Thoracic aorta (tissue), 2 donors: ENCODE results near the gene DGKI. TPM values are rescaled to one million over a fixed set of nuclear protein-coding genes. Genes with fewer than 3 reads are reported as not detected.
A peak's percentile ranks its signal among the peaks of the same experiment; 100 is the strongest.

Source experiments
- ATAC-seq: fragments of 150-250 bp; one replicate; pipeline ENCODE4 v1.8.0; 2017; ENCODE audit warnings: low read depth; ENCODE audit not compliant: insufficient number of reproducible peaks, low FRiP score
- DNase-seq: peaks from one replicate; pipeline ENCODE4 v3.0.0-alpha.2; 2020; ENCODE audit warnings: low spot score
- H3K27ac ChIP-seq, 2 donors: fragments of 200-600 bp; sonication (generic); 1 replicate in 1 of 2; 2 replicates in 1 of 2; pipeline ENCODE4 v1.5.1; 2016; ENCODE audit warnings: mild to moderate bottlenecking in 2 of 2, moderate library complexity in 2 of 2
- H3K27me3 ChIP-seq: fragments of 200-600 bp; sonication (generic); replicated peaks from 2 replicates; pipeline ENCODE4 v1.6.0; 2016; ENCODE audit warnings: mild to moderate bottlenecking; ENCODE audit not compliant: insufficient read depth
- H3K36me3 ChIP-seq: fragments of 200-600 bp; sonication (generic); one replicate; pipeline ENCODE4 v1.5.1; 2016
- H3K4me1 ChIP-seq, 2 donors: fragments of 200-600 bp; sonication (generic); 1 replicate in 1 of 2; 2 replicates in 1 of 2; pipeline versions ENCODE4 v1.5.1 to v1.6.0; 2016; ENCODE audit warnings: low read depth in 2 of 2, mild to moderate bottlenecking in 1 of 2; ENCODE audit not compliant: control insufficient read depth in 1 of 2
- H3K4me3 ChIP-seq: fragments of 200-600 bp; sonication (generic); 2 replicates; pipeline ENCODE4 v1.5.1; 2016; ENCODE audit warnings: mild to moderate bottlenecking
- H3K9me3 ChIP-seq: fragments of 200-600 bp; sonication (generic); 2 replicates; pipeline ENCODE4 v1.5.1; 2016
- total RNA-seq, 2 donors: library from RNA; depleted of rRNA; stranded (reverse); fragments of >200 nt; gene quantifications; one replicate each; pipeline versions ENCODE4 v1.1.0 to v1.2.3, GENCODE V29; 2016
- TF ChIP-seq, protein P1 (sequence below): fragments of 200-600 bp; sonication (generic); IDR thresholded peaks from one replicate; pipeline ENCODE4 v1.5.1; 2019; ENCODE audit warnings: antibody characterized with exemption

Gene DGKI
- total RNA-seq, 2 donors from 2014 or later: 10.3 to 22.3 TPM

DNA sequence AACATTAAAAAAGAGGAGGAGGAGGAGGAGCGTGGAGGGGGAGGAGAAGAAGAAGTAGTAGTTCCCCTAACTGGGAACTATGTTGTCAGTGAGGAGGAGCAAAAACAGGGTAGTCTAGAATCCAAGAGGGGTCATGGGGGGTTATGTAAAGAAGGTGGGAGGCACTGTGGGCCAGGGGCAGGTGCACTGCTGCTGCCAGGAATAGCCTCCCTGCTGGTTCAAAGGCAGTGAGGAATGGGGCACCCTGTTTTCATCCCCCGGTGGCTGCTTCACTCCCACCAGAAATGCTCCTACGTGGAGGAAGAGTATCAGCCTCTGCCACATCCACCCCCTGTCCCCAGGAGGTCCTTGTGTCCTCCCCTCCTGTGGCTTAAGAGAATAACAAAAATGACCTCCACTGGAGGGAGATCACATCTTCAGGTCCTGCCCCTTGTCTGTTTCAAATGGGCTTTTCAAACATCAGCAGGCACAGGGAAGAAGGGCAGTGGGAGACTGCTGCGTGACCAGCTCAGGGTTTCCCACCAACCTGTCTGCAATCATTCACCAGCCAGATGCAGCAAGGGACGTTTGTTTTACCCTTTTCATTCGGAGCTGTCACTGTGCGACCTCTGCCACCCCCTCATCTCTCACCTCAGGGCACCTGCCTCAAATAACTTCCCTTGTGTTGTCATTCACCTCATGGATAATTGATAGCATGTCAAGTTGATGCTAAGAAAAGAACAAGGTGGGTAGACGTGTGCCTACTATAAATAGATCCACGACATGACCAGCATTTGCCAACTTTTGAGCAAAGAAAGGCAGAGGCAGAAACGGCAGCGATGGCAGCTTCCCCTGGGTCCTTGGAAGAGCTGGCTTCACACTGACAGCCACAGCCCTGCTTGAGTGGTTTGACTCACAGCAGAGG lies 92.6 kb downstream of the DGKI start:
- peaks cover 5 to 16% of the 10 kb centered on the region in 2 donors for H3K4me1 ChIP-seq
- no peak for DNase-seq
- peak; percentile 37 for ATAC-seq
- H3K36me3 ChIP-seq: no peaks in the 10 kb centered on the region
- H3K27ac ChIP-seq: peak overlapping the region in 1 of 2 donors; percentile 33
- H3K27me3 ChIP-seq: no peaks in the 10 kb centered on the region
- no peaks in the 10 kb centered on the region for H3K9me3 ChIP-seq
- TF ChIP-seq, protein P1, sequence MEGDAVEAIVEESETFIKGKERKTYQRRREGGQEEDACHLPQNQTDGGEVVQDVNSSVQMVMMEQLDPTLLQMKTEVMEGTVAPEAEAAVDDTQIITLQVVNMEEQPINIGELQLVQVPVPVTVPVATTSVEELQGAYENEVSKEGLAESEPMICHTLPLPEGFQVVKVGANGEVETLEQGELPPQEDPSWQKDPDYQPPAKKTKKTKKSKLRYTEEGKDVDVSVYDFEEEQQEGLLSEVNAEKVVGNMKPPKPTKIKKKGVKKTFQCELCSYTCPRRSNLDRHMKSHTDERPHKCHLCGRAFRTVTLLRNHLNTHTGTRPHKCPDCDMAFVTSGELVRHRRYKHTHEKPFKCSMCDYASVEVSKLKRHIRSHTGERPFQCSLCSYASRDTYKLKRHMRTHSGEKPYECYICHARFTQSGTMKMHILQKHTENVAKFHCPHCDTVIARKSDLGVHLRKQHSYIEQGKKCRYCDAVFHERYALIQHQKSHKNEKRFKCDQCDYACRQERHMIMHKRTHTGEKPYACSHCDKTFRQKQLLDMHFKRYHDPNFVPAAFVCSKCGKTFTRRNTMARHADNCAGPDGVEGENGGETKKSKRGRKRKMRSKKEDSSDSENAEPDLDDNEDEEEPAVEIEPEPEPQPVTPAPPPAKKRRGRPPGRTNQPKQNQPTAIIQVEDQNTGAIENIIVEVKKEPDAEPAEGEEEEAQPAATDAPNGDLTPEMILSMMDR: no peak
- H3K4me3 ChIP-seq: peak overlapping the region; percentile 52

DNA sequence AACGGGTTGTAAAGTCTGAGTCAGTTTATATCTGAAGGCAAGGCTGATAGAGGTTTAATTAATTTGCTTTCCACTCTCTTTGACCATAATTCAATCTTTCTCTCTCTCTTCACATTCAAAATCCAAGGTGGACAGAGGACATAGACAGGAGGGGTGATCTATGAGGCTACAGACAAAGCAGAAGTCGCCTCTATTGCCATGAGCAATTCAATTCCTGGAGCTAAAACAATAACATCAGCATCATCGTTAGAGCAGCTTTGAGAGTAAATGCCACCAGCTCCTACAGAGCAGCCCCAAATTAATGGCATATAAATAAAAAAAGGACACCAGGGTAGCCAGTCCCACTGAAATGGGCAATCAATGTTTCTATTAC lies 93.2 kb downstream of the DGKI start:
- TF ChIP-seq, protein P1: no peak
- Histone ChIP-seq H3K27me3 (no peaks in the 10 kb centered on the region), H3K9me3 (no peaks in the 10 kb centered on the region), H3K4me1 (peaks cover 5 to 16% of the 10 kb centered on the region in 2 donors), H3K27ac (peak overlapping the region in 1 of 2 donors; percentile 33), H3K4me3 (no peak overlapping the region), H3K36me3 (no peaks in the 10 kb centered on the region)
- DNase-seq: no peak
- no peak for ATAC-seq

DNA sequence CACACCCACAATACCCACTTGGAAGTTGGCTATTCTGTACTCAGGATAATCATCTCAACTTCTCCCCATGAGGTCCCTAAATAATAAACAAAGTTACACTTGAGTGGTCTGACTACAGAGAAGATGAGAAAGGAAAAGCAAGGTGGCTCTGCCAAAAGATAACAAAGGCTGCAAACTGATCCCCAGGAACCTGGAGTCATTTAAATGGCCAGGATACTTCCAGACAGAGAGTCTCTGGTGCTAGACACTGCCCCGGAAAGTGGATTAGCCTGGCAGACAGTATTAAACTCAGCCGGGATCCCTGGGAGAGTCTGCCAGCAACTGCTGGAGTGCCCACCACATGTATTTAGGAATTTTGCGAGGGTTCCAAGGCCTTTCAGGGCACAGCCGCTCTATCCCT lies 93.7 kb downstream of the DGKI start:
- no peak for DNase-seq

DNA sequence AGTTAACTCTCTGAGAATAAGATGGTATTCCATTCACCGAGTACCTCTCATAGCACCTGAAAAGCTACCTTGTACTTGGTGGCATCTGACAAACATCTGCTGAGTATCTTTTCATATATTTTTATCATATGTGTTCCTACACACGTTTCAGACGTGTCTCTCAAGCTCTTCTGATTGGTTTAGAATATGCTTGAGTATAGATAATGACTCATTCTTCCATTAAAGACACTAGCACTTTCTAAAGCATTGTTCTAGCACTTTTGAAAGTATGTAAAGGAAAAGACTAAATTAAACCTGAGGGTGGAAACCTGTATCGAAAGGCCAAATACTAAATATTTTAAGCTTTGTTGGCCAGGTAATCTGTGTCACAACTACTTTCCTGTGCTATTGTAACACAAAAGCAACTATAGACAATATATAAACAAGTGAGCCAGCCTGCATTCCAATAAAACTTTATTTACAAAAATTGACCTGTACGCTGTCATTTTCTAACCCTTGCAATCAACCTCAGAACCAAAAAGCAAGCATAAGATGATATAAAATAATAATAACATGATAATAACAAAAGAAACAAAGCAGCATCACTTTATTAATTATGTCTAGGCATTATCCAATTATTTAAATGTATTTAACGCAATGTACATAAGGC lies 95.3 kb downstream of the DGKI start:
- Histone ChIP-seq H3K36me3 (no peaks in the 10 kb centered on the region), H3K4me3 (no peak overlapping the region), H3K27me3 (no peaks in the 10 kb centered on the region), H3K27ac (no peak overlapping the region), H3K4me1 (peaks cover 5 to 16% of the 10 kb centered on the region in 2 donors), H3K9me3 (no peaks in the 10 kb centered on the region)
- no peak for ATAC-seq
- DNase-seq: no peak
- TF ChIP-seq, protein P1: no peak

More for the DNA sequence above, 93.7 kb downstream of the DGKI start:
- Histone ChIP-seq H3K9me3 (no peaks in the 10 kb centered on the region), H3K27ac (peak overlapping the region in 1 of 2 donors; percentile 33), H3K4me1 (peaks cover 5 to 16% of the 10 kb centered on the region in 2 donors), H3K27me3 (no peaks in the 10 kb centered on the region), H3K4me3 (no peak overlapping the region), H3K36me3 (no peaks in the 10 kb centered on the region)
- TF ChIP-seq, protein P1: no peak
- ATAC-seq: no peak

DNA sequence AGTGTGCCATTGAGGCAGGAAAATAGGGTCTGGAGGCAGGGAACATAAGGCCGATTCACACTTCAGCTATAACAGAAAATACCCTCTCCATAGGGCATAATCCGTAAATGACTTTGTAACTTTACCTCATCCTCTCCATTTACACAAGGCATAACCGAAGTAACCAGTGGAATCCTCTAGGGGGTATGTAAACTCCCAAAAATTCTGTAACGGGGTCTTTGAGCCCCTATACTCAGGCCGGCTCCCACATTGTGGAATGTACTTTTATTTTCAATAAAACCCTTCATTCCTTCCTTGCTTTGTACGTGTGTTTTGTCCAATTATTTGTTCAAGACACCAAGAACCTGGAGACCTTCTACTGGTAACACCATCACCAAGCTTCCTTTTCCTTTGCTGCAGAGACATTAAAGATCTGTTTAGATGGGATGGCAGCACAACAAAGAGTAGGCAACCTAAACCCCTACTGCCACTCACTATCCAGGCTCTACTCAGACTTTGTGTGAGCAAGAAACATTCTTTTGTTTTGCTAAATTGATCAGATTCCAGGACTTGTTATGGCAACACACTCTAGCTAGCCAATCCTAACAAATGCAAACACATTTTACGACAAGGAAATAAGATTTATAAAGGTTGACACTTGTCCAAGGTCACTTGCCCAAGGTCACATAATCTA lies 99.3 kb downstream of the DGKI start:
- H3K9me3 ChIP-seq: no peaks in the 10 kb centered on the region
- no peak overlapping the region for H3K27ac ChIP-seq
- H3K27me3 ChIP-seq: no peaks in the 10 kb centered on the region
- H3K36me3 ChIP-seq: no peaks in the 10 kb centered on the region
- no peak overlapping the region for H3K4me3 ChIP-seq
- ATAC-seq: no peak
- TF ChIP-seq, protein P1: no peak
- DNase-seq: no peak
- H3K4me1 ChIP-seq: no peaks in the 10 kb centered on the region
